OCI-LY3 (cell line): ENCODE results near the gene RPS14.

Experiments used
- H2AFZ ChIP-seq: fragments of 200-600, 300-600 bp; shearing (Covaris generic); 2 replicates; pipeline ENCODE4 v1.6.0; 2014; ENCODE audit warnings: antibody characterized with exemption, low read depth, low read length
- H3K27ac ChIP-seq: fragments of 200-600, 300-600 bp; sonication (generic); 2 replicates; pipeline ENCODE4 v1.5.1; 2014; ENCODE audit warnings: mild to moderate bottlenecking, low read length, moderate library complexity, mixed read lengths
- H3K27me3 ChIP-seq: fragments of 200-600, 300-600 bp; sonication (generic); 2 replicates; pipeline ENCODE4 v1.6.1; 2014; ENCODE audit warnings: low read depth, low read length, mixed read lengths
- H3K36me3 ChIP-seq: fragments of 200-600, 300-600 bp; sonication (generic); replicated peaks from 2 replicates; pipeline ENCODE3; 2014; ENCODE audit warnings: low read depth, low read length, mixed read lengths
- H3K4me1 ChIP-seq: fragments of 300-600, 200-600 bp; sonication (generic); 2 replicates; pipeline ENCODE4 v1.6.1; 2014; ENCODE audit warnings: low read length, mixed read lengths
- H3K4me2 ChIP-seq: fragments of 200-600, 300-600 bp; sonication (generic); 2 replicates; pipeline ENCODE4 v1.6.1; 2014; ENCODE audit warnings: low read length, mixed read lengths
- H3K4me3 ChIP-seq: fragments of 300-600, 200-600 bp; sonication (generic); 2 replicates; pipeline ENCODE4 v1.5.1; 2014; ENCODE audit warnings: antibody characterized with exemption, mild to moderate bottlenecking, low read length, moderate library complexity
- H3K79me2 ChIP-seq: fragments of 300-600, 200-600 bp; shearing (Covaris generic); 2 replicates; pipeline ENCODE4 v1.6.1; 2014; ENCODE audit warnings: mild to moderate bottlenecking, low read length, mixed read lengths
- H3K9ac ChIP-seq: fragments of 300-600, 200-600 bp; shearing (Covaris generic); 2 replicates; pipeline ENCODE4 v1.6.0; 2014; ENCODE audit warnings: mild to moderate bottlenecking, low read length, moderate library complexity
- H3K9me3 ChIP-seq: fragments of 200-600, 300-600 bp; shearing (Covaris generic); 2 replicates; pipeline ENCODE4 v1.6.1; 2014; ENCODE audit warnings: low read length, mixed read lengths; ENCODE audit not compliant: insufficient read depth
- H4K20me1 ChIP-seq: fragments of 200-600, 300-600 bp; sonication (generic); 2 replicates; pipeline ENCODE4 v1.6.1; 2016; ENCODE audit warnings: low read length, mixed read lengths; ENCODE audit not compliant: insufficient read depth
- EZH2phosphoT487 ChIP-seq: fragments of 200-600 bp; shearing (Covaris generic); IDR thresholded peaks from 2 replicates; pipeline ENCODE4 v1.6.1; 2018; ENCODE audit warnings: antibody characterized with exemption, mixed run types, low read depth
- TF ChIP-seq, protein P1 (sequence below): fragments of 200-600, 300-600 bp; sonication (generic); IDR thresholded peaks from 2 replicates; pipeline ENCODE4 v1.5.1; 2014; ENCODE audit warnings: antibody characterized with exemption, low read length, low read depth

The RPS14 gene

DNA sequence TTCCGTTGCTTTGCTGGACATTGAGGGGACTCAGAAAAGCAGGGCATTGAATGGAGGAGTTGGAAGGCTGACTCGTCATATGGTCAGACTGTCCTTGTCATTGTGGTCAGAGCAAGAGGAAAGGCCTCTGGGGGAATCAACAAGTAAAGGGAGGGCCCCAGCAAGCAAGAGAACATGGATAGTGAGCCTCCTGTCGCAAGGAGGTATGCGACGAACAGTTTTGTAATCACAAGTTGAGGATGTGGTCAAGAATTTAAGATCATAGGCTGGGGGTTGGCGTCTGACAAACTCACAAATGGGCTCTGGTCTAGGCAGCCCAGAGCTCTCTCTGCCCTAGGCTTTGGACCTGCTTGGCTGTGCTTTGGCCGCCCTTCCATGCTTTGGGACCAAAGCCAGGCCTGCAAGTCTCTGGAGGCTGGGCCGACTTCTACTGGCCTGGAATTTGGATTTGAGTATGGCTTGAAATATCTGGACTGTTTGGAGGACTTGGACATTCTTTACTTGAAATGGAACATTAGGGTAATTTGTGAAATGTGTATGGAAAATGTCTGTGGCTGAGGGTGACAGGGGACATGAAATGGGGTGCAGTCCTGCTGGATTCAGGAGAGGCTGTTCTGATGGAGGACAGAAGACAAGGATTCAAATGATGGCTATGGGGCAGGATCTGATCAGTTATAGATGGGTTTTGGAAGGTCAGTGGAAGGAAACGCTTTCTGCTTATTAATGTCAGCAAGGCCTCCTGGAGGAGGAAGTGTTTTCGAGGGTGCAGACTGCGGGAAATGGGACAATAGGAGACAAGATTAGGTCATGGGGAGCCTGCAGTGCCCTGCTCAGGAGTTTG is 39.2 kb upstream of the RPS14 start:
- no peak overlapping the region for H2AFZ ChIP-seq
- H3K9me3 ChIP-seq, result no peaks in the 10 kb centered on the region
- H3K4me1 ChIP-seq, result peaks cover 44% of the 10 kb centered on the region
- peaks cover 5% of the 10 kb centered on the region for H4K20me1 ChIP-seq
- no peak overlapping the region for H3K27ac ChIP-seq
- H3K27me3 ChIP-seq, result no peaks in the 10 kb centered on the region
- H3K79me2 ChIP-seq, result peaks cover 60% of the 10 kb centered on the region
- H3K4me3 ChIP-seq, result no peak overlapping the region; the same call in 1 of the 2 replicates
- no peaks in the 10 kb centered on the region for H3K36me3 ChIP-seq
- TF ChIP-seq, protein P1, sequence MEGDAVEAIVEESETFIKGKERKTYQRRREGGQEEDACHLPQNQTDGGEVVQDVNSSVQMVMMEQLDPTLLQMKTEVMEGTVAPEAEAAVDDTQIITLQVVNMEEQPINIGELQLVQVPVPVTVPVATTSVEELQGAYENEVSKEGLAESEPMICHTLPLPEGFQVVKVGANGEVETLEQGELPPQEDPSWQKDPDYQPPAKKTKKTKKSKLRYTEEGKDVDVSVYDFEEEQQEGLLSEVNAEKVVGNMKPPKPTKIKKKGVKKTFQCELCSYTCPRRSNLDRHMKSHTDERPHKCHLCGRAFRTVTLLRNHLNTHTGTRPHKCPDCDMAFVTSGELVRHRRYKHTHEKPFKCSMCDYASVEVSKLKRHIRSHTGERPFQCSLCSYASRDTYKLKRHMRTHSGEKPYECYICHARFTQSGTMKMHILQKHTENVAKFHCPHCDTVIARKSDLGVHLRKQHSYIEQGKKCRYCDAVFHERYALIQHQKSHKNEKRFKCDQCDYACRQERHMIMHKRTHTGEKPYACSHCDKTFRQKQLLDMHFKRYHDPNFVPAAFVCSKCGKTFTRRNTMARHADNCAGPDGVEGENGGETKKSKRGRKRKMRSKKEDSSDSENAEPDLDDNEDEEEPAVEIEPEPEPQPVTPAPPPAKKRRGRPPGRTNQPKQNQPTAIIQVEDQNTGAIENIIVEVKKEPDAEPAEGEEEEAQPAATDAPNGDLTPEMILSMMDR, result no peak
- TF ChIP-seq EZH2phosphoT487, result no peak
- no peak overlapping the region for H3K9ac ChIP-seq
- H3K4me2 ChIP-seq, result peak overlapping the region; percentile 91

GRCh38 chr5:150487199-150488061 is 37.9 kb upstream of the RPS14 start:
- H3K79me2 ChIP-seq, result peaks cover 56% of the 10 kb centered on the region
- H2AFZ ChIP-seq, result no peak overlapping the region
- H3K4me3 ChIP-seq, result peak overlapping the region; percentile 99
- no peaks in the 10 kb centered on the region for H3K36me3 ChIP-seq
- H3K27me3 ChIP-seq, result no peaks in the 10 kb centered on the region
- no peak for TF ChIP-seq EZH2phosphoT487
- TF ChIP-seq, protein P1, result peak; percentile 40
- peak overlapping the region; percentile 99 for H3K9ac ChIP-seq
- peak overlapping the region; percentile 83 for H3K4me2 ChIP-seq
- H3K4me1 ChIP-seq, result peaks cover 44% of the 10 kb centered on the region
- peaks cover 5% of the 10 kb centered on the region for H4K20me1 ChIP-seq
- H3K9me3 ChIP-seq, result no peaks in the 10 kb centered on the region
- 0 out of 2 replicates have a peak overlapping the region, but pooled peaks have one; percentile 18 for H3K27ac ChIP-seq

GRCh38 chr5:150486402-150487198 is 37.1 kb upstream of the RPS14 start:
- peak overlapping the region; percentile 99 for H3K4me3 ChIP-seq
- no peak overlapping the region for H2AFZ ChIP-seq
- peaks cover 52% of the 10 kb centered on the region for H3K79me2 ChIP-seq
- peak overlapping the region; percentile 99 for H3K9ac ChIP-seq
- H3K36me3 ChIP-seq, result no peaks in the 10 kb centered on the region
- H3K27ac ChIP-seq, result peak overlapping the region; percentile 45
- no peaks in the 10 kb centered on the region for H3K27me3 ChIP-seq
- H4K20me1 ChIP-seq, result peaks cover 5% of the 10 kb centered on the region
- H3K4me1 ChIP-seq, result peaks cover 44% of the 10 kb centered on the region
- TF ChIP-seq, protein P1, result no peak
- no peak for TF ChIP-seq EZH2phosphoT487
- H3K4me2 ChIP-seq, result peak overlapping the region; percentile 83
- H3K9me3 ChIP-seq, result no peaks in the 10 kb centered on the region
